Liver (tissue), 9 donors: Measurements from ENCODE around the gene KRT17. TPM values are rescaled to one million over a fixed set of nuclear protein-coding genes. Genes with fewer than 3 reads are reported as not detected.

ENCODE experiments used
- DNase-seq: peaks from one replicate; pipeline ENCODE4 v3.0.0-alpha.2; 2017; ENCODE audit warnings: low spot score
- H3K27ac ChIP-seq, 2 donors: one replicate each; pipeline ENCODE4 v1.7.0; 2013; ENCODE audit warnings: inconsistent platforms in 2 of 2, low read length in 2 of 2, control low read depth in 1 of 2, low read depth in 1 of 2, mild to moderate bottlenecking in 1 of 2
- H3K27me3 ChIP-seq, 4 donors: one replicate each; pipeline versions ENCODE4 v1.6.1 to v1.7.0; 2013; ENCODE audit warnings: low read length in 3 of 4, inconsistent platforms in 1 of 4, mild to moderate bottlenecking in 1 of 4, moderate library complexity in 1 of 4; ENCODE audit not compliant: control insufficient read depth in 4 of 4, insufficient read depth in 4 of 4
- H3K36me3 ChIP-seq, 4 donors: one replicate each; pipeline versions ENCODE4 v1.6.1 to v1.7.0; 2013; ENCODE audit warnings: low read length in 3 of 4, mild to moderate bottlenecking in 3 of 4, low read depth in 1 of 4, moderate library complexity in 1 of 4; ENCODE audit not compliant: control insufficient read depth in 4 of 4, insufficient read depth in 3 of 4
- H3K4me1 ChIP-seq, 4 donors: one replicate each; pipeline versions ENCODE4 v1.6.1 to v1.7.0; 2013; ENCODE audit warnings: low read length in 3 of 4, mild to moderate bottlenecking in 3 of 4, moderate library complexity in 1 of 4; ENCODE audit not compliant: control insufficient read depth in 4 of 4, insufficient read depth in 4 of 4
- H3K4me3 ChIP-seq, 3 donors: one replicate each; pipeline versions ENCODE4 v1.6.1 to v1.7.0; 2013; ENCODE audit warnings: low read length in 3 of 3, control low read depth in 1 of 3, low read depth in 1 of 3, mild to moderate bottlenecking in 1 of 3
- H3K9ac ChIP-seq, 2 donors: one replicate each; pipeline ENCODE4 v1.7.0; 2013; ENCODE audit warnings: low read length in 2 of 2, mild to moderate bottlenecking in 2 of 2, moderate library complexity in 2 of 2, control low read depth in 1 of 2, low read depth in 1 of 2
- H3K9me3 ChIP-seq, 4 donors: one replicate each; pipeline versions ENCODE4 v1.6.1 to v1.7.0; 2013; ENCODE audit warnings: low read length in 3 of 4; ENCODE audit not compliant: control insufficient read depth in 4 of 4
- CTCF ChIP-seq: fragments of 150-350 bp; IDR thresholded peaks from 2 replicates; pipeline ENCODE4 v1.5.1; 2017; ENCODE audit warnings: improper control_type of control experiment, low read depth, low read length; ENCODE audit not compliant: missing input control
- EGR1 ChIP-seq, 2 donors: IDR thresholded peaks; 2 replicates each; pipeline ENCODE4 v1.6.1; 2016 to 2018; ENCODE audit warnings: antibody characterized with exemption in 2 of 2, low read depth in 2 of 2
- FOXA1 ChIP-seq: IDR thresholded peaks from 2 replicates; pipeline ENCODE4 v1.6.1; 2016; ENCODE audit warnings: antibody characterized with exemption
- FOXA2 ChIP-seq: IDR thresholded peaks from 2 replicates; pipeline ENCODE4 v1.6.1; 2016; ENCODE audit warnings: antibody characterized with exemption
- GABPA ChIP-seq, 2 donors: IDR thresholded peaks in 1 of 2; conservative IDR thresholded peaks in 1 of 2; 2 replicates each; pipeline ENCODE4 v1.6.1; 2016; ENCODE audit warnings: antibody characterized with exemption in 2 of 2, mild to moderate bottlenecking in 1 of 2, moderate library complexity in 1 of 2
- HNF4A ChIP-seq, 2 donors: conservative IDR thresholded peaks; 2 replicates each; pipeline ENCODE4 v1.6.1; 2016; ENCODE audit warnings: antibody characterized with exemption in 2 of 2, mild to moderate bottlenecking in 2 of 2
- HNF4G ChIP-seq: IDR thresholded peaks from 2 replicates; pipeline ENCODE4 v1.6.1; 2016; ENCODE audit warnings: antibody characterized with exemption
- JUND ChIP-seq, 2 donors: IDR thresholded peaks; 2 replicates each; pipeline ENCODE4 v1.6.1; 2016; ENCODE audit warnings: antibody characterized with exemption in 2 of 2
- MAX ChIP-seq: IDR thresholded peaks from 2 replicates; pipeline ENCODE4 v1.6.1; 2016; ENCODE audit warnings: antibody characterized with exemption
- NR2F2 ChIP-seq: IDR thresholded peaks from 2 replicates; pipeline ENCODE4 v1.6.1; 2016; ENCODE audit warnings: antibody characterized with exemption
- RAD21 ChIP-seq, 2 donors: IDR thresholded peaks; 2 replicates each; pipeline ENCODE4 v1.6.1; 2016; ENCODE audit warnings: antibody characterized with exemption in 2 of 2, mild to moderate bottlenecking in 2 of 2
- RXRA ChIP-seq, 2 donors: IDR thresholded peaks; 2 replicates each; pipeline ENCODE4 v1.6.1; 2017 to 2018; ENCODE audit warnings: antibody characterized with exemption in 2 of 2, mild to moderate bottlenecking in 1 of 2
- SP1 ChIP-seq: IDR thresholded peaks from 2 replicates; pipeline ENCODE4 v1.6.1; 2018; ENCODE audit warnings: antibody characterized with exemption, mild to moderate bottlenecking
- TAF1 ChIP-seq: conservative IDR thresholded peaks from 2 replicates; pipeline ENCODE4 v1.6.1; 2016; ENCODE audit warnings: antibody characterized with exemption, mild to moderate bottlenecking
- YY1 ChIP-seq: IDR thresholded peaks from 2 replicates; pipeline ENCODE4 v1.6.1; 2016; ENCODE audit warnings: antibody characterized with exemption, mild to moderate bottlenecking
- ZBTB33 ChIP-seq: IDR thresholded peaks from 2 replicates; pipeline ENCODE4 v1.6.1; 2016; ENCODE audit warnings: antibody characterized with exemption
- WGBS: extraction: QIAGEN DNeasy Blood & Tissue Kit; methylation state at CpG from one replicate; pipeline ENCODE4 v1.1.7; 2013; 5-methylcytosine and 5-hydroxymethylcytosine counted together
- polyA plus RNA-seq, 2 donors: library from polyadenylated mRNA; stranded (reverse) in 1 of 2; unstranded in 1 of 2; fragments of 200-250 nt in 1 of 2; fragments of >200 nt in 1 of 2; fragmentation: Nextera tagmentation in 1 of 2; extraction: Ambion mirVana in 1 of 2; gene quantifications; one replicate each; pipeline versions ENCODE4 v1.2.1 to v1.2.3, GENCODE V29; 2013 to 2015
- total RNA-seq, 2 donors: library from RNA; depleted of rRNA; stranded (reverse); fragments of >200 nt; gene quantifications; one replicate each; pipeline ENCODE4 v1.2.3, GENCODE V29; 2014
- TF ChIP-seq, protein P1 (sequence below): IDR thresholded peaks from 2 replicates; pipeline ENCODE4 v1.6.1; 2016; ENCODE audit warnings: antibody characterized with exemption, mild to moderate bottlenecking
- TF ChIP-seq, protein P2 (sequence below): IDR thresholded peaks from 2 replicates; pipeline ENCODE4 v1.6.1; 2016; ENCODE audit warnings: antibody characterized with exemption
- donor health status: healthy.
- donor health status: healthy.
- donor health status: healthy.
- donor health status: healthy.
- donor health status: healthy.

KRT17 gene
- total and polyA plus RNA-seq, 4 donors, result 0.15 TPM; not detected in 3

DNA sequence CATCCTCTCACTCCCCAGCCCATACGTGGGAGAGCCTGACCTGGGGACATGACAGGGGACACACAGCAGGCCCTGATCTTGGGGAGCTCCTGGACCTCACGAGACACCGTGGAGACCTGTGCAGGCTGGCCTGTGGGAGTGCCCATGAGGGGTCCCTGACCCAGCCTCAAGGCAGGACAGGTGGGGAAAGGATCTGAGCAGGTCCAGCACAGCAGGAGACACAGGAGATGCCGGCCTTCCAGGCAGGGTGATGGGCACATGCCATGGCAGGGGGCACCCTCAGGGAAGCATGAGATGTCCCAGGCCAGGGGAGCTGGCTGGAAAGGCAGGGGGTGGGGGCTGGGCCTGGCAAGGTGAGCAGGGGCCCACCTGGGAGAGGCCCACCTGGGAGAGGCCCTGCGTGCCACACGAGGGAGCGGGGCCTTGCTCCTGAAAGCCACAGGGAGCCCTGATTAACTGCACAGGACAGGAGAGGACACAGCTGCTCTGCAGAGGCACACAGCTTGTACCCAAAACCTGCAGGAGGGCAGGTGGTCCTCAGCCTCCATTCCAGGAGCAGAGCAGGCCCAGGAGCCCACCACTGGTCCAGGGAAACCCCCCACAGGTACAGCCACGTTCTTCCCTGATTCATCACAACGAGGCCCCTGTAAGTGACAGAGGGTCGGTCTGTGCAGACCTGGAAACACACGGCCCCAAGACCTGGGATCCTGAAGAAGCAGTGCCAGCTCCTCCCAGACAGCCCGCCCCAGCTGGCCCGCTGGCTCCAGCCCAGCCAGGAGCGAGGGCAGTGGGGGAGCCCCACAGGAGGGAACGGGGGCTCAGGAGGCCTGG lies 26.6 kb upstream of the KRT17 start:
- 85% methylated on average over 15 of the region's 15 CpGs for WGBS
- H3K9ac ChIP-seq, result no peak overlapping the region
- H3K27ac ChIP-seq, result no peak overlapping the region
- DNase-seq, result no peak
- H3K27me3 ChIP-seq, result no peaks in the 10 kb centered on the region
- H3K36me3 ChIP-seq, result no peaks in the 10 kb centered on the region
- H3K4me1 ChIP-seq, result peaks cover 6 to 12% (median 8%) of the 10 kb centered on the region in 4 donors
- no peak for TF ChIP-seq FOXA2
- no peak for TF ChIP-seq JUND (IDR thresholded peaks at IDR 0.05)
- no peak for TF ChIP-seq SP1
- TF ChIP-seq HNF4A (conservative IDR thresholded peaks at IDR 0.05), result no peak
- no peak for TF ChIP-seq MAX
- no peak for TF ChIP-seq HNF4G
- no peak for TF ChIP-seq RAD21 (IDR thresholded peaks at IDR 0.05)
- TF ChIP-seq ZBTB33, result no peak
- TF ChIP-seq, protein P1, sequence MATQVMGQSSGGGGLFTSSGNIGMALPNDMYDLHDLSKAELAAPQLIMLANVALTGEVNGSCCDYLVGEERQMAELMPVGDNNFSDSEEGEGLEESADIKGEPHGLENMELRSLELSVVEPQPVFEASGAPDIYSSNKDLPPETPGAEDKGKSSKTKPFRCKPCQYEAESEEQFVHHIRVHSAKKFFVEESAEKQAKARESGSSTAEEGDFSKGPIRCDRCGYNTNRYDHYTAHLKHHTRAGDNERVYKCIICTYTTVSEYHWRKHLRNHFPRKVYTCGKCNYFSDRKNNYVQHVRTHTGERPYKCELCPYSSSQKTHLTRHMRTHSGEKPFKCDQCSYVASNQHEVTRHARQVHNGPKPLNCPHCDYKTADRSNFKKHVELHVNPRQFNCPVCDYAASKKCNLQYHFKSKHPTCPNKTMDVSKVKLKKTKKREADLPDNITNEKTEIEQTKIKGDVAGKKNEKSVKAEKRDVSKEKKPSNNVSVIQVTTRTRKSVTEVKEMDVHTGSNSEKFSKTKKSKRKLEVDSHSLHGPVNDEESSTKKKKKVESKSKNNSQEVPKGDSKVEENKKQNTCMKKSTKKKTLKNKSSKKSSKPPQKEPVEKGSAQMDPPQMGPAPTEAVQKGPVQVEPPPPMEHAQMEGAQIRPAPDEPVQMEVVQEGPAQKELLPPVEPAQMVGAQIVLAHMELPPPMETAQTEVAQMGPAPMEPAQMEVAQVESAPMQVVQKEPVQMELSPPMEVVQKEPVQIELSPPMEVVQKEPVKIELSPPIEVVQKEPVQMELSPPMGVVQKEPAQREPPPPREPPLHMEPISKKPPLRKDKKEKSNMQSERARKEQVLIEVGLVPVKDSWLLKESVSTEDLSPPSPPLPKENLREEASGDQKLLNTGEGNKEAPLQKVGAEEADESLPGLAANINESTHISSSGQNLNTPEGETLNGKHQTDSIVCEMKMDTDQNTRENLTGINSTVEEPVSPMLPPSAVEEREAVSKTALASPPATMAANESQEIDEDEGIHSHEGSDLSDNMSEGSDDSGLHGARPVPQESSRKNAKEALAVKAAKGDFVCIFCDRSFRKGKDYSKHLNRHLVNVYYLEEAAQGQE, result no peak
- TF ChIP-seq FOXA1, result no peak
- TF ChIP-seq TAF1, result no peak
- TF ChIP-seq RXRA (IDR thresholded peaks at IDR 0.05), result no peak
- TF ChIP-seq EGR1 (IDR thresholded peaks at IDR 0.05; ENCODE audit: low read depth in 2 of 2), result no peak
- TF ChIP-seq, protein P2, sequence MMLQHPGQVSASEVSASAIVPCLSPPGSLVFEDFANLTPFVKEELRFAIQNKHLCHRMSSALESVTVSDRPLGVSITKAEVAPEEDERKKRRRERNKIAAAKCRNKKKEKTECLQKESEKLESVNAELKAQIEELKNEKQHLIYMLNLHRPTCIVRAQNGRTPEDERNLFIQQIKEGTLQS, result no peak
- no peak for TF ChIP-seq CTCF
- TF ChIP-seq GABPA (IDR thresholded peaks at IDR 0.05 in 1 of 2, conservative IDR thresholded peaks at IDR 0.05 in 1 of 2), result no peak
- TF ChIP-seq YY1, result no peak
- no peak for TF ChIP-seq NR2F2
- H3K4me3 ChIP-seq, result no peak overlapping the region
- no peaks in the 10 kb centered on the region for H3K9me3 ChIP-seq
